ENCODE measurements around the gene ARHGAP18. TPM values are rescaled to one million over a fixed set of nuclear protein-coding genes. Genes with fewer than 3 reads are reported as not detected.

The ARHGAP18 gene
- total and polyA plus RNA-seq, 10 donors: 4.6 to 18.7 (median 15.4) TPM

GRCh38 chr6:129643176-129643575 is 66.8 kb downstream of the ARHGAP18 start:
- TF ChIP-seq CTCF (IDR thresholded peaks at IDR 0.05 in 8 of 11, conservative IDR thresholded peaks at IDR 0.05 in 3 of 11): no peak
- TF ChIP-seq POLR2A (IDR thresholded peaks at IDR 0.05): no peak
- TF ChIP-seq POLR2AphosphoS5 (IDR thresholded peaks at IDR 0.05): no peak
- no peak overlapping the region for H3K4me3 ChIP-seq
- H3K4me1 ChIP-seq: peaks cover 0 to 27% (median 14%) of the 10 kb centered on the region in 6 donors
- intact Hi-C loops (cut with DNase I; ENCODE audit: low total_unique reads): no loop called here
- 79 to 91% (median 85%) methylated on average over 3 of the region's 3 CpGs for WGBS, 5 donors
- no peak for DNase-seq
- peaks cover 0 to 12% (median 0%) of the 10 kb centered on the region in 6 donors for H3K36me3 ChIP-seq
- H3K9me3 ChIP-seq: no peaks in the 10 kb centered on the region
- H3K27ac ChIP-seq: no peak overlapping the region
- H3K27me3 ChIP-seq (replicated peaks in 1 of 7): no peaks in the 10 kb centered on the region

- H3K27me3 ChIP-seq (replicated peaks in 1 of 7): no peaks in the 10 kb centered on the region
- DNase-seq: no peak
- no peak overlapping the region for H3K27ac ChIP-seq
- intact Hi-C loops (cut with DNase I; ENCODE audit: low total_unique reads): no loop called here
- no peak overlapping the region for H3K4me3 ChIP-seq
- peaks cover 0 to 31% (median 16%) of the 10 kb centered on the region in 6 donors for H3K4me1 ChIP-seq
- TF ChIP-seq POLR2AphosphoS5 (IDR thresholded peaks at IDR 0.05) (no peak), POLR2A (IDR thresholded peaks at IDR 0.05) (no peak), CTCF (IDR thresholded peaks at IDR 0.05 in 8 of 11, conservative IDR thresholded peaks at IDR 0.05 in 3 of 11) (no peak)
- peaks cover 0 to 21% (median 0%) of the 10 kb centered on the region in 6 donors for H3K36me3 ChIP-seq
- no peaks in the 10 kb centered on the region for H3K9me3 ChIP-seq
These were observed 67.7 kb downstream of the ARHGAP18 start for GRCh38 chr6:129642322-129642721.

GRCh38 chr6:129641344-129641743 is 68.6 kb downstream of the ARHGAP18 start:
- Histone ChIP-seq H3K27ac (no peak overlapping the region), H3K36me3 (peaks cover 0 to 31% (median 0%) of the 10 kb centered on the region in 6 donors), H3K9me3 (no peaks in the 10 kb centered on the region), H3K4me1 (peaks cover 0 to 31% (median 16%) of the 10 kb centered on the region in 6 donors), H3K27me3 (replicated peaks in 1 of 7) (no peaks in the 10 kb centered on the region), H3K4me3 (no peak overlapping the region)
- intact Hi-C loops (cut with DNase I; ENCODE audit: low total_unique reads): no loop called here
- TF ChIP-seq POLR2A (IDR thresholded peaks at IDR 0.05) (no peak), CTCF (IDR thresholded peaks at IDR 0.05 in 8 of 11, conservative IDR thresholded peaks at IDR 0.05 in 3 of 11) (no peak), POLR2AphosphoS5 (IDR thresholded peaks at IDR 0.05) (no peak)
- no peak for DNase-seq

- peaks cover 0 to 42% (median 0%) of the 10 kb centered on the region in 6 donors for H3K36me3 ChIP-seq
- H3K27me3 ChIP-seq (replicated peaks in 1 of 7): no peaks in the 10 kb centered on the region
- no peak overlapping the region for H3K4me3 ChIP-seq
- DNase-seq: no peak
- intact Hi-C loops (cut with DNase I; ENCODE audit: low total_unique reads): no loop called here
- H3K4me1 ChIP-seq: peaks cover 0 to 24% (median 10%) of the 10 kb centered on the region in 6 donors
- peak overlapping the region in 4 of 8 donors; percentile 16 to 56 (median 40) for H3K27ac ChIP-seq
- H3K9me3 ChIP-seq: no peaks in the 10 kb centered on the region
- TF ChIP-seq CTCF (IDR thresholded peaks at IDR 0.05 in 8 of 11, conservative IDR thresholded peaks at IDR 0.05 in 3 of 11) (no peak), POLR2AphosphoS5 (IDR thresholded peaks at IDR 0.05) (no peak), POLR2A (IDR thresholded peaks at IDR 0.05) (no peak)
These were observed 71.3 kb downstream of the ARHGAP18 start for GRCh38 chr6:129638686-129639085.

Measured in spleen (tissue), 11 donors.